NB4 (cell line): ENCODE results near the gene SH3YL1.

Experiments used
- MYC ChIP-seq: IDR thresholded peaks from 2 replicates; pipeline ENCODE4 v1.6.1; 2011; ENCODE audit warnings: low read depth, low read length
- POLR2A ChIP-seq: IDR thresholded peaks from 2 replicates; pipeline ENCODE4 v1.6.1; 2011; ENCODE audit warnings: mild to moderate bottlenecking; ENCODE audit not compliant: insufficient read length; ENCODE audit errors: extremely low read depth

DNA sequence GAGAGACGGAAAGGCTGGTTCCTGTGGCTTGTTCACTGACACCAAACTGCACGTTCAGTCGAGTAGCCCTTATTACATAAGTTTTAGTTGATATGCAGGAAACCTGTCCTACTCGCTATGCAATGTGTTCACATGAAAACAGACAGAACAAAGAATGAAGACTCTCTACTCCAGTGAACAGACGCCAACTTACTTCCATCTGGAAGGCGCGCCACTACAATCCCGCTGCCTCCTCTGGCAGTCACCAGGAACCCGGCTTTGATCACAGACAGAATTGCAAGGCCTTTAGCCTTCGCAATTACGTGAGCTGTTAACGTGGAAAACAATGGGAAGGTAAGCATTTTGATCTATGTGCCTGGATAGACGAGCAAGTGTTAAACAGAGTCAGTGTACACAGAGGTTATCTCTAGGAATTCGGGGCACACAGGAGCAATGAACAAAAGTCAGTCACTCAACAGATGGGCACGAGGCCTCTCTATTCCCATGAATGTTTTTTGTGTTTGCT is 14.2 kb downstream of the SH3YL1 start:
- TF ChIP-seq POLR2A: no peak
- no peak for TF ChIP-seq MYC
